Stimulated activated CD8-positive, alpha-beta memory T cell treated with anti-CD3 and anti-CD28 coated beads, Interleukin-15, amount 100 ng/mL, for 24 hours (primary cell): ENCODE results near the gene KCNG4.
"Not testable (repeated sequence)": the region's sequence is repeated elsewhere in the genome, so short reads cannot be mapped to it uniquely, and the experiment has no call there.

Source experiments
- DNase-seq: peaks from one replicate; pipeline ENCODE4 v3.0.0-alpha.2; 2020; ENCODE audit warnings: low read depth

The KCNG4 gene

GRCh38 chr16:84234321-84235241 is 5.2 kb downstream of the KCNG4 start:
- no peak for DNase-seq

GRCh38 chr16:84233748-84234147 is 6.1 kb downstream of the KCNG4 start:
- DNase-seq, result no peak

DNA sequence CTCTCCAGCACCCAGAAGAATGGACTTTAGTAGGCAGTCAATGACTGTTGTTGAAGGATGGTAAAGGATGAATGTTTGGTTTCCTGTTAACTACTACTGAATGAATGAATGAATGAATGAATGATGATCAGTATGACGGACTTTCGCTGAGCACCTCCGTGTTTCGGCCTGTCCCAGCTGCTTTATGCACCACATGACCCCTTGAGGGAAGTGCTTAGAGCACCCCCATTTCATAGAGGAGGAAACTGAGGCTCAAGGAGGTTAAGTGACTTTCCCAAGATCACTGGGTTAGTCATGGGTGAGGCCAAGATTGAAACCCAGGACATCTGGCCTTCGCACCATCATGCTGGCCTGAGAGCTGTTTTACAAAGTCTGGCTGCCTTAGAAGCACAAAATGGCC is 6.8 kb downstream of the KCNG4 start:
- DNase-seq, result no peak

- DNase-seq, result no peak
These were observed 7.8 kb downstream of the KCNG4 start for GRCh38 chr16:84232060-84232459.

- no peak for DNase-seq
These were observed 10.3 kb downstream of the KCNG4 start for GRCh38 chr16:84229471-84229870.

- DNase-seq, result no peak
These were observed 11.5 kb downstream of the KCNG4 start for GRCh38 chr16:84228256-84228838.

DNA sequence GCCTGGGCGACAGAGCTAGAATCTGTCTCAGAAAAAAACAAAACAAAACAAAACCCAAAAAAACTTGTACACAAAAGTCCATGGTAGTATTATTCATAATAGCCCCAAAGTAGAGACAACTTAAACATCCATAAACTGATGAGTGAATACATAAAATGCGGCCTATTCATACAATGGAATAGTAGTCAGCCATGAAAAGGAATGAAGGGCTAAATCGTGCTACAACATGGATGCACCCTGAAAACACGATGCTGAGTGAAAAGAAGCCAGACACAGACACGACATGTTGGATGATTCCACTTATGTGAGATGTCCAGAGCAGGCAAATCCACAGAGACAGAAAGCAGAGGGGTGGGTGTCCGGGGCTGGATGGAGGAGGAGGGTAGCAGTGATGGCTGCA is 12.3 kb downstream of the KCNG4 start:
- DNase-seq, result no peak

DNA sequence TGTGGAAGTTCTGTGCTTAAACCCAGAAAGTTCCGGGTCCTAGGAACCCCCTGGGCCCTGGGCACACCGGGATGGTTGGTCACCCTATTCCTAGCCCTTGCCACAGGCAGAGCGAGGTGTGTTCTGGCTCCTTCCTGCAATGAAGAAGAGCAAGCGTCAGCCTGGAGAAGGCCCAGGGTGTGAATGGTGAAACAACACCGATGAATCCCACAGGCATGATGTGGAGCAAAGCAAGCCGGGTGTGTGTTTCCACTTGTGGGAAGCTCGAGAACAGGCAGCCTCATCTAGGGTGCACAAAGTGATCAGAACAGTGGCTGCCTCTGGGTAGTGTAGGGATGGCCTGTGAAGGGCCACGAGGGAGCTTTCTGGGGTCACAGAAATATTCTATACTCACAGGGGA is 13.8 kb downstream of the KCNG4 start:
- DNase-seq, result no peak

DNA sequence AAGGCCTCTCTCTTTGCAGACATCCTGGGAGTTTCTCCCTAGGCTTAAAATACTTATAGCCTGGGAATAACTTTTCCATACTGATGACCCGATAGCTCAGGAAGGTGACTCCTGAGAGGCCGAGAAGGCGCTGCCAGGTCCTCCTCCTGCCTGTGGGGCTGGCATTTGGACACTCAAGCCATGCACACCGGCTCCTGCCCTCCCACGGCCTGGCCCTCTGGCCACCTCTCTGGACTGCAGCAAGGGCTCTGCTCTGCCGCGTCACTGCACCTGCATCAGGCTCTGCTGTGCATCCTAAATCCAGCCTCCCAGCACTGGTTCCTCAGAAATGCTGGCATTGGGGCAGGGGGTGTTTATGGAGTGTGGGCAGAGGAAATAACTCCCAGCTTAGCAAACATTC is 14.2 kb downstream of the KCNG4 start:
- no peak for DNase-seq

DNA sequence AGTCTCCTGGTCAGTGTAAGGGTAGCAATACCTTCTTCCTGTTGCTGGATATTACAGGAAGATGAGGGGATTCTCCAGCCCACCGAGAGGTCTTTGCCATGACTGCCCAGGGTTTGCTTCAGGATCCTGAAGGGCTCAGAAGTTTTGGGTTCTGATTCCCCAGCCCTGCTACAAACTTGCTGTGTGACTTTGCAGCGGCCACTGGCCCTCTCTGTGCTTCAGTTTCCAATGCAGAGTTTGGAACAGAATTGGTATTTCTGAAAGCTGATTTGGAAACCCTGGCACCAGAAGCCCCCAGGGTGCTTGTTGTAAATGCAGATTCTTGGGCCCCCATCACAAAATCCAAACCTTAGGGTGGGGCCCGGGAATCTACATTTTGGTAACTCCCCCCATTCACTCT is 14.7 kb downstream of the KCNG4 start:
- DNase-seq, result no peak

DNA sequence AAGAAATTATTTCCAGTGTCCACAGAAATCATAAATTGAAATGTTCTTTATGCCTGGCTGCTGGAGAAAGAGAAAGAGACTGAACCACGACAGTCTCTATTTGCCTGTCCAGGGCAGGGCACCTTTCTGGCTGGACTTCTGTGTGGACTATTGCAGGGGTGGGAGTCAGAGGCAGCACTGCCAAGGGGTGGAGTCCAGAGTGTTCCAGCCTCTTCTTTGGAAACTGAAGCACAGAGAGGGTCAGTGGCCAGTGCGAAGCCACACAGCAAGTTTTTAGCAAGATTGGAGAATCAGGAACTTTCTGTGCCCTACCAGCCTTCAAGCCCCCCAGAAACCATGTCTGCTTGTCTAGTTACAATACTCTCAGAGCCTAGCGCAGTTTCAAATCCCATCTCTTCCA is 15.3 kb downstream of the KCNG4 start:
- no peak for DNase-seq

GRCh38 chr16:84223456-84223855 is 16.4 kb downstream of the KCNG4 start:
- no peak for DNase-seq

GRCh38 chr16:84220851-84221250 is 19.0 kb downstream of the KCNG4 start:
- no peak for DNase-seq

GRCh38 chr16:84218956-84219355 is 20.9 kb downstream of the KCNG4 start:
- DNase-seq, result no peak

DNA sequence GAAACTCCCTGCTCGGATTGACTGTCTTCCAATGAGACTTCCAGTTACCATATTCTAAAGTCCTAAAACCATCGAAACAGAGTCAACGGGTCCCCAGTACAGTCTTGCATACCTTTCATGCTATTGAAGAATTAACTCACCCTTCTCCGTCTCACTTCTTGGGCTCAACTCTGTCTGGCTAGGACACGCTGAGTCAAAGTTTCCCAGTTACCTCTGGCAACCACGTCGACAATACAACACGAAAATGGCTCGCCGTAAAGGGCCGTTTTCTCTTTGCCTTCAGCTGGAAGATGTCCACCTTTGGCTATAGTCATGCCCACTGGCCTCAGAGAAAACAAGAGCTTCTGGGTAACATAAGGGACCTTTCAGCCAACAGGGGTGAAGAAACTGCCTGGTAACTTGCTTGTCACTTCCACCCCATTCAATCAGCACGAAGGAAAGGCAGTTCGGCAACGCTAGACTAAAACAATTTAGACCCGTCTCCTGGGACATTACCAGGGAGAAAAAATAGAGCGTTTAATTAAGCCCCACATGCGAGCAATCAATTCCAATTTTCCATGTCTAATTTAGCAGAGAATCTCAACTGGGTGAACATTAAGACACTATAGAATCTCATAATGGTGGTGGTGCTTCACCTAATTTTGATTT is 21.5 kb downstream of the KCNG4 start:
- DNase-seq, result no peak

DNA sequence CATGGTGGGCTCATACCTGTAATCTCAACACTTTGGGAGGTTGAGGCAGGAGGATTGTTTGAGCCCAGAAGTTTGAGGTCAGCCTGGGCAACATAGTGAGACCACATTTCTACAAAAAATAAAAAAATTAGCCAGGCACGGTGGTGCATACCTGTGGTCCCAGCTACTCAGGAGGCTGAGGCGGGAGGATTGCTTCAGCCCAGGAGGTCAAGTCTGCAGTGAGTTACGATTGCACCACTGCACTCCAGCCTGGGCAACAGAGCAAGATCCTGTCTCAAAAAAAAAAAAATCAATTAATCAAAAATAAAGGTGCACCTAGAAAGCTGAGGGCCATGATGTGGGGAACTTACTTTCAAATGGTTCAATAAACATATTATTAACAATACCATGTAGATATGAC is 23.7 kb downstream of the KCNG4 start:
- not testable (repeated sequence) for DNase-seq

- DNase-seq, result no peak
These were observed 24.3 kb downstream of the KCNG4 start for GRCh38 chr16:84215531-84215930.

- DNase-seq, result no peak
These were observed 25.3 kb downstream of the KCNG4 start for GRCh38 chr16:84214451-84215066.

- DNase-seq, result no peak
These were observed 27.2 kb downstream of the KCNG4 start for GRCh38 chr16:84212631-84213030.

- no peak for DNase-seq
These were observed 27.7 kb downstream of the KCNG4 start for GRCh38 chr16:84212154-84212553.

- no peak for DNase-seq
These were observed 29.8 kb downstream of the KCNG4 start for GRCh38 chr16:84209989-84210388.

- no peak for DNase-seq
These were observed 31.9 kb downstream of the KCNG4 start for GRCh38 chr16:84207879-84208278.

- no peak for DNase-seq
These were observed 32.6 kb downstream of the KCNG4 start for GRCh38 chr16:84207251-84207650.
